GM18511 (cell line): ENCODE data around the gene MS4A10.

ENCODE experiments used
- ATAC-seq: cut with Tn5 transposase; IDR thresholded peaks from one replicate; pipeline ENCODE4 v1.9.1; 2021; ENCODE audit warnings: mild to moderate bottlenecking, moderate library complexity; ENCODE audit not compliant: unreplicated experiment

MS4A10 gene

GRCh38 chr11:60764879-60765278 lies 20.3 kb upstream of the MS4A10 start:
- peak; percentile 43 for ATAC-seq

GRCh38 chr11:60765355-60765754 lies 19.8 kb upstream of the MS4A10 start:
- ATAC-seq: no peak

- no peak for ATAC-seq
Observed at GRCh38 chr11:60766547-60766946, 18.6 kb upstream of the MS4A10 start.

- ATAC-seq: no peak
Observed at GRCh38 chr11:60767388-60767811, 17.7 kb upstream of the MS4A10 start.

DNA sequence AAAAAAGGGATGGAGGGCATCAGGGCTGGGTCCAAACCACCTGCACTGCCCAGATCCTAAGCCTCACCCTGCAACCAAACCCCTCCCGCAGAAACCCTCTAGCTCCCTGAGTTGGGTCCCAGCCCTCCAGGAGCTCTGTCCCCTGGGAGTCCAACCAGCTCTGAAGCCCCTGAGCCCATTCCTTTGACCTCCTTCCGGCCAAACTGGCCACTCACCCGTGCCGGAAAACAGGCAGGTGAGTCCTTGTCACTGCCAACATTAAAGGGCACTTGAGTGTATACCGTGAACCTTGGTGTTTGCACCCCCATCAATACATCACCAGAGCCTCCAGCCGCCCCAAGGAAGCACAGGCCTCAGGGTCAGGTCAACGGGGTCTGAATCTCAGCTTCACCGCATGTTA lies 16.9 kb upstream of the MS4A10 start:
- no peak for ATAC-seq

DNA sequence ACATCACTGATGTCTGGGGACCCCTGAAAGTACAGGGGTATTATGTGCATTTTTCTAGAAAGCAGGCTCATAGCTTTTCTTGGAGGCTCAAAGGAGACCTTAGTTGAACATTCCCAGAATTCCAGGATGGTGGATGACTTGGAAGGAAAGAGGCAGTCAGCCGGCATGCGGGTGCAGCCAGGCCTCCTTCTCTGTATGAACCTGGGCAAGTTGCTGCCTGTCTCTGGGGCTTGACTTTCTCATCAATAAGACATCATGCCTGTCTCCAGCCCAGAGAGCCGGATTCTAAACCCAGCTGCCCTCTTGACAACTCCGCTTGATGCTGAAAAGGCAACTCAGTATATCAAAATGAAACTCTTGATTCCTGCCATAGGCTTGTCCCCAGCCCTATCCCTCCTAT lies 15.9 kb upstream of the MS4A10 start:
- ATAC-seq: no peak

GRCh38 chr11:60769811-60770210 lies 15.3 kb upstream of the MS4A10 start:
- no peak for ATAC-seq

- no peak for ATAC-seq
Observed at GRCh38 chr11:60771146-60771545, 14.0 kb upstream of the MS4A10 start.

- ATAC-seq: no peak
Observed at GRCh38 chr11:60771879-60772525, 13.1 kb upstream of the MS4A10 start.

- no peak for ATAC-seq
Observed at GRCh38 chr11:60772666-60773065, 12.5 kb upstream of the MS4A10 start.

DNA sequence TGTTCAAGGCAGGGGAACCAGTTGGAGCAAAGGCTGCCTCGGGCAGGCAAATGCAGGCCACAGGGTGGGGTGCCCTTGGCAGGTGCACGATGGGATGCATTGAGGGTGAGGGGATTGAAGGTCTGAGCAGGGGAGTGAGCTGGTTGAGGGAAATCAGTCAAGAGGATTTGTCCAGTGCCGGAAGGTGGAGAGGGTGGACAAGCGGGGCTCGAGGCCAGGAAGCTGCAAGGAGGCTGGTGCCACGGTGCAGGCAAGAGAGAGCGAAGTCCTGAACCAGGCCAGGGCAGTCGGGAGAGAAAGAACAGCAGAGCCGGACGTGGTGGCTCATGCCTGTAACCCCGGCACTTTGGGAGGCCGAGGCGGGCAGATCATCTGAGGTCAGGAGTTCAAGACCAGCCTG lies 10.4 kb upstream of the MS4A10 start:
- no peak for ATAC-seq

GRCh38 chr11:60775420-60775961 lies 9.6 kb upstream of the MS4A10 start:
- ATAC-seq: peak; percentile 89

DNA sequence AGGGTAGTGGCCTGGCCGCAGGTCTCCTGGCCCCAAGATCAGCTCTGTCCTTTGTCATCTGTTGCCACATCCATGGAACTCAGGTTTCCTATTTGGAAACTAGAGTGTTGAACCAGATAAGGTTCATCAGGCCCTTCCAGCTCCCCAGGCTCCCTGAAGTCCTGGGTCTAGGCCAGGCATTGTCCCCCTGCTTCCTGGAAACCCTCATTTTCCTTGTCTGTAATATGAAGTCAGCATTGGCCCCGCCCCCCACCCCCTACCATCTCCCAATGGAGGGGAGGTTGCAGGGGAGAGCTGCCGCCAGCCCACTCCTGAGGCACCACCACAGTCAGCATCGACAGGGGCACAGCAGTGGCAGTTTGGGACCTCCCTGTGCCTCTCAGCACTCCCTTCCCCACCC lies 9.0 kb upstream of the MS4A10 start:
- ATAC-seq: no peak

DNA sequence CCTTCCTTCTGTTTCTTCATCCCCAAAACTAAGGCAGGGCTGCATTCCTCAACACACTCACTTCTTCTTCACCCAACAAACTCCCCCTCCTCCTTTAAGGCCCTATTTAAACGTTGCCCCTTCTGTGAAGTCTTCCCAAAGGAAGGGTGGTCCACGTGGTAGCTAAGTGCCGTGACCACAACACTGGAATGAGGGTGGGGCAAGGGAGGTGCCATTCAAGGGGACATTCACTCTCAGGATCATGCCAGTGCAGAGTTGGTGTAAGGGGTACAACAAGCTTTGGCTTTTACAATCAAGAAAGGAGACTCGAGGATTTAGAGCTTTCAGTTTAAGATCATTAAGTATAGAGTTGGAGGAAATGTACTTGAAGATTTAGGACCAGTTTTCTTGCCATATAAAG lies 8.0 kb upstream of the MS4A10 start:
- ATAC-seq: no peak

GRCh38 chr11:60777572-60777971 lies 7.6 kb upstream of the MS4A10 start:
- no peak for ATAC-seq

- no peak for ATAC-seq
Observed at GRCh38 chr11:60780065-60780464, 5.1 kb upstream of the MS4A10 start.

DNA sequence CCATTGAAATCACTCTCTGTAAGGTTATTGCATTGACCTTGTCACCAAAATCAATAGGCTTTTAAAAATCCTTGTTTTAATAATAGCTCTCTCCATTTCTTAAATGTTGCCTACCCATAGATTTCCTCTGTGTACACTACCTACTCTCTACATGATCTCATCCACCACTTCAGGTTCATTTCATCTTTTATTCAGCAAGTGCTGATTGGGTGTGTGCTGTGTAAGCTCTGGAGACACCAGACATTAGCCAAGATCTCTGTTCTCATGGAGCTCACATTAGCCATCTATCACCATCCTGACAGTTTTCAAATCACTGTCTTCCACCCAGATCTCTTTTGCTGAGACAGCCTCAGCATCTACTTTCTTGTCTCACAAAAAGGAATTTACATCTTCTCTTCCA lies 4.4 kb upstream of the MS4A10 start:
- no peak for ATAC-seq

GRCh38 chr11:60781286-60781980 lies 3.7 kb upstream of the MS4A10 start:
- ATAC-seq: no peak

- no peak for ATAC-seq
Observed at GRCh38 chr11:60781981-60782316, 3.2 kb upstream of the MS4A10 start.

- ATAC-seq: no peak
Observed at GRCh38 chr11:60782393-60783140, 2.6 kb upstream of the MS4A10 start.

- ATAC-seq: no peak
Observed at GRCh38 chr11:60783141-60783484, 2.0 kb upstream of the MS4A10 start.

DNA sequence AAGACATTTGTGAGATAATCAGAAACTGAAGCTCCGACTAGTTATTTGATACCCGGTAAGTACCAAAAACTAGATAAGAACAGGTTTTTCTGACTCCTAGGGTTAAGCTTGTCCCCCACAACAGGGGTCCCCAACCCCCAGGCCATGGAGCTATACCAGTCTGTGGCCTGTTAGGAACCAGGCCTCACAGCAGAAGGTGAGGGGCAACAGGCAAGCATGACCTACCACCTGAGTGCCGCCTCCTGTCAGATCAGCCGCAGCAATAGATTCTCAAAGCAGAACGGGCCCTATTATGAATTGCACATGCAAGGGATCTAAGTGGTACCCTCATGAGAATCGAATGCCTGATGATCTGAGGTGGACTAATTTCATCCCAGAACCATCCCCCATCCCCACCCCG lies 1.2 kb upstream of the MS4A10 start:
- ATAC-seq: no peak
